DND-41 (cell line): ENCODE measurements around the gene DFFB.

Experiments used
- ATAC-seq: fragments of 200-7000 bp; cut with Tn5 transposase; 3 replicates; pipeline ENCODE4 v1.9.1; 2021; ENCODE audit warnings: low read depth; ENCODE audit not compliant: insufficient read depth
- DNase-seq: peaks from one replicate; pipeline ENCODE4 v3.0.0-alpha.2; 2020
- H2AFZ ChIP-seq: 2 replicates; pipeline ENCODE4 v1.6.0; 2012; ENCODE audit warnings: low read depth, low read length
- H3K27ac ChIP-seq: 2 replicates; pipeline ENCODE4 v1.5.1; 2012; ENCODE audit warnings: low read length, inconsistent platforms
- H3K27me3 ChIP-seq: fragments of 200-600 bp; sonication (generic); 2 replicates; pipeline ENCODE4 v1.6.0; 2012; ENCODE audit warnings: low read length, mild to moderate bottlenecking, inconsistent platforms; ENCODE audit not compliant: insufficient read depth, poor library complexity
- H3K36me3 ChIP-seq: 2 replicates; pipeline ENCODE4 v1.5.1; 2012; ENCODE audit warnings: low read length, inconsistent platforms; ENCODE audit not compliant: insufficient read depth
- H3K4me1 ChIP-seq: 2 replicates; pipeline ENCODE4 v1.5.1; 2012; ENCODE audit warnings: mild to moderate bottlenecking, low read length; ENCODE audit not compliant: insufficient read depth
- H3K4me2 ChIP-seq: 2 replicates; pipeline ENCODE4 v1.6.0; 2012; ENCODE audit warnings: mild to moderate bottlenecking, moderate library complexity, low read length, inconsistent platforms; ENCODE audit not compliant: insufficient read depth
- H3K4me3 ChIP-seq, 2 experiments: fragments of 200-600 bp in 1 of 2; shearing (Covaris generic) in 1 of 2; 2 replicates each; pipeline ENCODE4 v1.5.1; 2012 to 2016; ENCODE audit warnings: inconsistent platforms in 2 of 2, low read length in 2 of 2, mild to moderate bottlenecking in 2 of 2, low read depth in 1 of 2, moderate library complexity in 1 of 2
- H3K79me2 ChIP-seq: 2 replicates; pipeline ENCODE4 v1.6.0; 2012; ENCODE audit warnings: low read length, inconsistent platforms; ENCODE audit not compliant: insufficient read depth
- H3K9ac ChIP-seq: 2 replicates; pipeline ENCODE4 v1.6.0; 2012; ENCODE audit warnings: low read depth, mild to moderate bottlenecking, inconsistent platforms, low read length, moderate library complexity
- H3K9me3 ChIP-seq: 2 replicates; pipeline ENCODE4 v1.5.1; 2012; ENCODE audit warnings: low read length, moderate library complexity, mild to moderate bottlenecking, inconsistent platforms; ENCODE audit not compliant: insufficient read depth, severe bottlenecking
- H4K20me1 ChIP-seq: 2 replicates; pipeline ENCODE4 v1.6.0; 2012; ENCODE audit warnings: low read length; ENCODE audit not compliant: insufficient read depth
- CTCF ChIP-seq: IDR thresholded peaks from 2 replicates; pipeline ENCODE4 v1.5.1; 2012; ENCODE audit warnings: borderline replicate concordance, low read length, moderate library complexity, mild to moderate bottlenecking; ENCODE audit not compliant: poor library complexity, severe bottlenecking; ENCODE audit errors: extremely low read depth
- EZH2 ChIP-seq: IDR thresholded peaks from 3 replicates; pipeline ENCODE4 v1.6.1; 2012; ENCODE audit warnings: borderline replicate concordance, low read depth, mild to moderate bottlenecking, moderate library complexity, low read length, inconsistent platforms; ENCODE audit not compliant: severe bottlenecking

Gene DFFB

GRCh38 chr1:3907621-3908165, 50.4 kb downstream of the DFFB start:
- ATAC-seq (no peak), DNase-seq (no peak)
- H4K20me1 ChIP-seq: 0 out of 2 replicates have a peak, but pooled peaks cover 13% of the 10 kb centered on the region
- peaks cover 6% of the 10 kb centered on the region for H3K27me3 ChIP-seq
- H3K27ac ChIP-seq: no peak overlapping the region
- H3K4me1 ChIP-seq: peaks cover 23% of the 10 kb centered on the region
- no peaks in the 10 kb centered on the region for H3K9me3 ChIP-seq
- H3K36me3 ChIP-seq: no peaks in the 10 kb centered on the region
- no peak overlapping the region for H2AFZ ChIP-seq
- H3K4me3 ChIP-seq: no peak overlapping the region
- H3K79me2 ChIP-seq: no peaks in the 10 kb centered on the region
- TF ChIP-seq EZH2: no peak
- no peak for TF ChIP-seq CTCF
- no peak overlapping the region for H3K4me2 ChIP-seq
- no peak overlapping the region for H3K9ac ChIP-seq

GRCh38 chr1:3908886-3909517, 51.7 kb downstream of the DFFB start:
- peaks cover 10% of the 10 kb centered on the region for H3K4me1 ChIP-seq
- H3K27ac ChIP-seq: no peak overlapping the region
- H3K27me3 ChIP-seq: peaks cover 6% of the 10 kb centered on the region
- no peak overlapping the region for H3K4me2 ChIP-seq
- no peaks in the 10 kb centered on the region for H3K36me3 ChIP-seq
- TF ChIP-seq EZH2 (no peak), CTCF (no peak)
- H2AFZ ChIP-seq: no peak overlapping the region
- H3K4me3 ChIP-seq: no peak overlapping the region
- H3K79me2 ChIP-seq: no peaks in the 10 kb centered on the region
- ATAC-seq (no peak), DNase-seq (no peak)
- no peak overlapping the region for H3K9ac ChIP-seq
- 0 out of 2 replicates have a peak, but pooled peaks cover 13% of the 10 kb centered on the region for H4K20me1 ChIP-seq
- H3K9me3 ChIP-seq: no peaks in the 10 kb centered on the region

- peaks cover 4% of the 10 kb centered on the region for H3K4me1 ChIP-seq
- ATAC-seq: no peak
- no peak for DNase-seq
- H3K27me3 ChIP-seq: peaks cover 6% of the 10 kb centered on the region
- no peaks in the 10 kb centered on the region for H3K79me2 ChIP-seq
- no peaks in the 10 kb centered on the region for H3K9me3 ChIP-seq
- H3K4me3 ChIP-seq: no peak overlapping the region
- H2AFZ ChIP-seq: no peak overlapping the region
- H4K20me1 ChIP-seq: 0 out of 2 replicates have a peak, but pooled peaks cover 13% of the 10 kb centered on the region
- no peaks in the 10 kb centered on the region for H3K36me3 ChIP-seq
- H3K4me2 ChIP-seq: no peak overlapping the region
- H3K9ac ChIP-seq: no peak overlapping the region
- no peak overlapping the region for H3K27ac ChIP-seq
- no peak for TF ChIP-seq CTCF
- no peak for TF ChIP-seq EZH2
These were observed 52.3 kb downstream of the DFFB start for GRCh38 chr1:3909615-3910014.
